SIG-M5 treated with dmso at 0.1 percent for 504 hours (cell line): ENCODE data around the gene ZNF521.
"Not testable (repeated sequence)": the region's sequence is repeated elsewhere in the genome, so short reads cannot be mapped to it uniquely, and the experiment has no call there.

ENCODE experiments used
- DNase-seq: peaks from one replicate; lab custom pipeline; 2025; ENCODE audit not compliant: unreplicated experiment; lab: John Stamatoyannopoulos, UW

ZNF521 gene

DNA sequence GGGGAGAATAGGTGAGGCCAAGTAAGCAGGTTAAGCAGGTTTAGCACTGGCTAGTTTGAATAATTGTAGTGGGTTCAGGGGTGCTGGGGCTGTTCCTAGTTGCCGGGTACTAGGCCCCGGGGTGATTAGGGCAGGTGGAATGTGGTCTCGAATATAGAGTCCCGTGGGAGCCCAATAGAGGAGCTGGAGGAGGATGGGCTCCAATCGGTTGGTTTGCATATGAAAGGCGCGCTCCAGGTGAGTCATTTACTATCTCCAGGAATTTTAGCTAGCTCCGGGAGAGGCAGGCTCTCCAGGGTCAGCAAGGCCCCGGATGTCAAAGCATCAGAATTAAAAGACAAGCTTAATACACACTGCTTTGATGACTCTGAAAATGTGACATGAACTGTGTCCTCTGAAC is 304.0 kb downstream of the ZNF521 start:
- no peak for DNase-seq

- DNase-seq = no peak
Measured at GRCh38 chr18:25047421-25047820, 304.5 kb downstream of the ZNF521 start.

- DNase-seq = no peak
Measured at GRCh38 chr18:25044694-25045093, 307.3 kb downstream of the ZNF521 start.

- DNase-seq = no peak
Measured at GRCh38 chr18:25043104-25043503, 308.9 kb downstream of the ZNF521 start.

DNA sequence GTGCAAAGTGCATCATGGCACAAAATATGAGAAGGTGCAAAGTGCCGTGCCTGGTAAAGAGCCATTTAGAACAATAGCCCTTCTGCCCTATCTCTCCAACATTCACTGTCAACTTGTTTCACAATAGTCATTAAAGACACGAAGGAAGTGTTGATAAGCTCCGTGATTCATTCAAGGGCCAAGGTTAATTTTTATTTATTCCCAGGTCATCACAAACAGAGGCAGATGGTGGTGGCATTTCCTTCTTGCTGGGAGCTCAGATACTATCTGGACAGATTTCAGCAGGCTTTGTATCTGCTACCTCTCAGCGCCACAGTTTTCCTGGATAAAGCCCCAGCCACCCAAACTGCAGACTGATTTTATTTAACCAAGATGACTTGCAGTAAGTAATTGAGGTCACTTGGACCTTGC is 309.3 kb downstream of the ZNF521 start:
- DNase-seq = no peak

DNA sequence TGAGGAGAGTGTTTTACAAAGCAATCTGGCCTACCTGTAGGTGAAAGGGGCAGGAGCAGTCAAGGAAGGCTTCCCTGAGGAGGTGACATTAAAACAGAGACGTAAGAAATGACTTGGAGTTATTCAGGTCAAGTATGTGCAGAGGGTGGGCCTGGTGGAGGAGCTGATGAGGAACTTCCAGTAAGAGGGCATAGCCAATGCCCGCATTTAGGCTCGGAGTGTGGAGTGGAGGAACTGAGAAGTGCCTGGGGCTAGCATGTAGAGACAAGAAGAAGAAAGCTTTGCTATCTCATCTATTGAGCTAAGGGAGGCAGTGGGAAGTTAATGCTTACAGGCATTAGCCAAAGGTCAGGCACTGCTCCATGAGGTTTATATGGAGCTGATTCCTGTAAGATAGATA is 312.2 kb downstream of the ZNF521 start:
- DNase-seq = no peak

GRCh38 chr18:25038261-25038660 is 313.7 kb downstream of the ZNF521 start:
- no peak for DNase-seq

DNA sequence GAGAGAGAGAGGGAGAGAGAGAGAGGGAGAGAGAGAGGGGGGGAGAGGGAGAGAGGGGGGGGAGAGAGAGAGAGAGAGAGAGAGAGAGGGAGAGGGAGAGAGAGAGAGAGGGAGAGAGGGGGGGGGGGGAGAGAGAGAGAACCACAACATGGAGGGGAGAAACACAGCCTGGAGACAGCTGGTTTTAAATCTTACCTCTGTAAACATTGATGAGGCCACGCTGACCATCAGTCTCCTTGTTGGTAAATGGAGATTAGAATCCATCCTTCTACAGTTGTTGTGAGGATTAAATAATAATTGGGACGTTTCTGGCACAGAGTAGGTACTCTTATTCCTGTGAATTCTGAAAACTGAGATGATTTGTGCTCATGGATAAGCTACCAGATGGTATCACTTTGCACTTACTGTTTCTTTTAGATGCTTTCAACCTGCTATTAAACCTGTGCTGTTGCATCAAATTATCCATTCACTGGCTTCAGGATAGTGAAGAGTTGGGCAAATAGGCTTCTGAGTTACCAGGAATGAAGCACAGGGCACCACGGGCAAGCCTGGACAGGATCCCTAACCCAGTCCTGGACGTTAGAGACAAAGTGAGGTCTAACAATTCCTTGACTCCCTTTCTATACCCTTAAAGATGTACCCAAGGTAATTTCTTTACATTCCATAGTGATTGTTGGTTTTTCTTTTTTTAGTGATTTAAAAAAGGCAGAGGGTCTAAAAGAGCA is 318.1 kb downstream of the ZNF521 start:
- no peak for DNase-seq

- DNase-seq = not testable (repeated sequence)
Measured at GRCh38 chr18:25033175-25033574, 318.8 kb downstream of the ZNF521 start.

DNA sequence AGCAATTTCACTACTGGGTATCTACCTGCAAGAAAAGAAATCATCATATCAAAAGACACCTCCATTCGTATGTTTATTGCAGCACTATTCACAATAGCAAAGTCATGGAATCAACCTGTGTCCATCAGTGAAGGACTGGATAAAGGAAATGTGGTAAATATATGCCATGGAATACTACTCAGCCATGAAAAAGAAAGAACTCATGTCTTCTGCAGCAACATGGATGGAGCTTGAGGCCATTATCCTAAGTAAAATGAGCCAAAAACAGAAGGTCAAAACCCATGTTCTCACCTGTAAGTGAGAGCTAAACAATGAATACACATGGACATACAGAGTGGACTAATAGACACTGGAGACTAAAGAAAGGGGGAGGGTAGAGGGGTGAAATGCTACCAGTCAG is 322.2 kb downstream of the ZNF521 start:
- DNase-seq = no peak

- DNase-seq = no peak
Measured at GRCh38 chr18:25019931-25020330, 332.0 kb downstream of the ZNF521 start.

GRCh38 chr18:25019086-25019860 is 332.7 kb downstream of the ZNF521 start:
- no peak for DNase-seq

GRCh38 chr18:25016666-25017065 is 335.3 kb downstream of the ZNF521 start:
- no peak for DNase-seq

GRCh38 chr18:25016181-25016580 is 335.8 kb downstream of the ZNF521 start:
- DNase-seq = no peak
